Stimulated activated CD4-positive, alpha-beta T cell treated with anti-CD3 and anti-CD28 coated beads, Interleukin-4, amount 100 ng/mL, for 48 hours (primary cell): Measurements from ENCODE around the gene RPA1.
"Not testable (repeated sequence)": the region's sequence is repeated elsewhere in the genome, so short reads cannot be mapped to it uniquely, and the experiment has no call there.

Experiments used
- DNase-seq, 2 donors: peaks; one replicate each; pipeline ENCODE4 v3.0.0-alpha.2; 2020; ENCODE audit warnings: low read depth in 2 of 2

The RPA1 gene

DNA sequence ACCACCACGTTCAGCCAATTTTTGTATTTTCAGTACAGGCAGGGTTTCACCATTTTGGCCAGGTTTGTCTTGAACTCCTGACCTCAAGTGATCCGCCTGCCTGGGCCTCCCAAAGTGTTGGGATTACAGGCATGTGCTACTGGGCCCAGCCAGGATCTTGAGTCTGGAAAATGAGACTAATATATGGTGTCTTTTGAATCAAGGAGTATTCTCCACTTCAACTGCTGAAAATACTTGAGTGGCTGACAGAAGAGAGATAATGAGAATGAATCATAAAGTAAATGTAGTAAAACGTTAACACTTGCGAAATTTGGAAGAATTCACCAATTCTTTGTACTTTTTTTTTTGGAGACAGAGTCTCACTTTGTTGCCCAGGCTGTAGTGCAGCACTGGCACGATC is 16.7 kb upstream of the RPA1 start:
- DNase-seq, result no peak

DNA sequence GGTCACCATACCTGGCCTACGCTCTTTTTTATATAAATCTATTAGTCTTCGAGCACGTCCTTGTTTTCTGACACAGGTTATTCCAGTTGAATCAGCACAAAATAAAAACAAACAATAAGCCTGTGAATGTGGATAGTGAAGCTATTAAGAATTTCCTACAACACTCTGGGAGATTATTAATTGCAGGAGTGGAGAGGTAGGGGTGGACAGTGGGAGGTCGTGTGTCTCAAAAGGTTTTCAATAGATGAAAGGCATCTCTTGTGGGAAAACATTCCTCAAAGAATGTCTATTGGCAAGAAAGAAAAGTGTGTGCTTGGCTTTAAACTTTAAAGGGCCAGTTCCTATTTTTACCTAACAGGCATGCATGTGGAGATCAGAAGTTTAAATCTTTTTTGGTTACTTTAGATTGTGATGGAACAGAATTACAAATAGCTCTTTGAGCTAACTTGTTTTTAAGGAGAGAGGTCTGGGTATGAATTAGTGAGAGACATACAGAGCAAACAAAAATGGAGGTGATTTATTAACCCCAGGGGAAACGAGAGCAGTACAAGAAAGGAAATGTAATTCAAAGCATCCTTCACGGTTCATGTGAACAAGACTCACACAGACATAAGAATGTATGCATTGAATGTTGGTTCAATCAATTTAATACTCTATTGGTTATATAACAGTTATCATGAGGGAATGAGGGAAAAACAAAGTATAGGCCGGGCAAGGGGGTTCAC is 9.1 kb upstream of the RPA1 start:
- no peak for DNase-seq

DNA sequence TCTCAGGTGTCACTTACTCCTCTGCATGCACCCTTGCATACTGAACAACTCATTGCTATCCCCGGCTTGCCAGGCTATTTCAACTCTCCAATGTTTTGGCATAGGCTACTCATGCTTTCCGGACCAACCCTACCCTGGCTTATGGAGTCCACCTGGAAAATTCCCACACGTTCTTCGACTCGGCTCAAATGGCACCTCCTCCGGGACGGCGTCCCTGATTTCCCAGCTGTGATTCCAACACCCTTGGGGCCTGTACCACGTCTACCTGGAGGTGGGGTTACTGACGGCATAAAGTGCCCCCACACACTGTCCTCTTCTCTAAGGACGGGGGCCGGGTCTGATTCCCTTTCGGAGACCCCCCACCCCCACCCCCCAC is 601 bp upstream of the RPA1 start:
- peak in 1 of 2 donors; percentile 8 for DNase-seq

- DNase-seq, result no peak
Measured at GRCh38 chr17:1830288-1830687, 483 bp downstream of the RPA1 start.

DNA sequence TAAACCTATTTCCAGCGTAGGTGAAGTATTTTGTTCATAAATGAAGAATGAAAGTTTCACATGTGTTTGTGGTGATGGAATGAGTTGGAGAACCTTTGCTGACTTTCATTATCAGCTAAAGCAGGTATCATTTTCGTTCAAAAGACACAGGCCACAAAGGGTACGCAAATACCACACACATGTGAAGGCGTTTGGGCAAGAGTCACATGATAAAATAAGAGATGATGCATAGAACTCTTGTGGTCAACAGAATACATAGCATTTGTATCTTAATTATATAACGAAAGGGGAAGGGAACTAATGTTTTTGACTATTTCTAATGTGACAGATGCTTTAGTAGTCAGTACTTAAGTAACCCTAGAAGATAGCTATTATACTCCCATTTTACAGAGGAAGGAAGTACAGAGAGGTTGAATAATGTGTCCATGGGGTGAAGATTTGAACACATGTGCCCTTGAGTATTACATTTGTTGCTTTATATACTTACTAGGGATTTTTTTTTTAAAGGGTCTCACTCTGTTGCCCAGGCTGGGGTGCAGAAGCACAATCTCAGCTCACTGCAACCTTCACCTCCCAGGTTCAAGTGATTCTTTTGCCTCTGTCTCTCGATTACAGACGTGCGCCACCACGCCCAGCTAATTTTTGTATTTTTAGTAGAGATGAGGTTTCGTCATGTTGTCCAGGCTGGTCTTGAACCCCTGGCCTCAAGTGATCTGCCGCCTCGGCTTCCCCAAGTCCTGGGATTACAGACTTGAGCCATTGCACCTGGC is 4.8 kb downstream of the RPA1 start:
- no peak for DNase-seq

GRCh38 chr17:1839516-1839915 is 9.7 kb downstream of the RPA1 start:
- no peak for DNase-seq

- DNase-seq, result no peak
Measured at GRCh38 chr17:1843947-1844346, 14.1 kb downstream of the RPA1 start.

DNA sequence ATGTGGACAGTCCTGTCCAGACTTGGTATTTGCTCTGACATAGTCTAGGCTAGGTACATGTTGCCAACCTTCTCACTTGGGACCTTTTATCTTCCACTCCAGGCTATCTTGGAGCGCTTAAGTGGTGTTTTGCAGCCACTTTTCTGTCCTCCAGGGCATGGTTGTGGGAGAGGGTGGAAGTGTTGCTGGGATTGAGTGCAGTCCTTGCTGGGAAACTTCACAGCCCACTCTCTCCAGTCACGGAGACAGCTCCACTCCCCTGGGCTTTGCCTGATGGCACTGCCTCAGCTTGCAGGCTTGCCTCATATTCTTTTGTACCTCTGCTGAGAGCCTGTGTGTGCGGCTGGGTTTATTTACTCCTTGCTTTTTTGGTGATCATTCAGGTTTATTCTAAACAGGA is 17.4 kb downstream of the RPA1 start:
- no peak for DNase-seq

GRCh38 chr17:1852327-1852726 is 22.5 kb downstream of the RPA1 start:
- no peak for DNase-seq

DNA sequence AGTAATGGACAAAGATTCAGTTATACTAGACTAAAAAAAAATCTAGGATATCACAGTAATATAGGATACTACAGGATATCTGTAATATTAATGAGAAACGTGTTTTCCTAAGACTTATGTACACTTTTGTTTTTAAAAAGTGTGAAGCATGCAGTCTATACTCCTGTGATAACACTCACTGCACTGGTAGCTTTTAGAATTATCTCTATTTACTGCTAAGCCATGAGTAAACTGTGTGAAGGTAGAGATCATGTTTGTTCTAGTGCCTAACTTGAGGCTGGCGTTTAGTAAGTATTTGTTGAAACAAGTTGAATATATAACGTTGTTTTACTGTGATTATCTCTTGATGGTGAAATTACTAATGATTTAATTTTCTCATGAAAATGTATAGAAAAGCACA is 23.9 kb downstream of the RPA1 start:
- DNase-seq, result no peak

- DNase-seq, result not testable (repeated sequence)
Measured at GRCh38 chr17:1856462-1856861, 26.7 kb downstream of the RPA1 start.

DNA sequence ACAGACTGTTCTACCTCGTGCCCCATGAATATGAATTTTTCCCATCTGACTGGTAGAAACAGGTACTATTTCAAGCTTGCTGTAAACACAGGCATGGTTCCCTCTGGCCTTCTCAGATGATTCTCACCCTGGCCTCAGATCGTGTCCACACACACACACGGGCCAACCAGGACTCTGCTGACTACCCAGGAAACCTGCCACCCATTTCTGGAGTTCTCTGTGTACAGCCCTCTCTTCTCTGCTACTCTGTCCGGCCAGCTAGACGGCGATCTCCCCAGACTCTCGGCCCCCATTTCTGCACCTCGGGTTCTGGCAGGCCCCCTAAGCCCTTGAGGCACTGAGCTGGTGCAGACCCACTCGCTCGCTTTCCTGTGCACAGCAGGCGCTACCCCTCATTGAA is 31.2 kb downstream of the RPA1 start:
- DNase-seq, result no peak

GRCh38 chr17:1861391-1862010 is 31.7 kb downstream of the RPA1 start:
- no peak for DNase-seq

DNA sequence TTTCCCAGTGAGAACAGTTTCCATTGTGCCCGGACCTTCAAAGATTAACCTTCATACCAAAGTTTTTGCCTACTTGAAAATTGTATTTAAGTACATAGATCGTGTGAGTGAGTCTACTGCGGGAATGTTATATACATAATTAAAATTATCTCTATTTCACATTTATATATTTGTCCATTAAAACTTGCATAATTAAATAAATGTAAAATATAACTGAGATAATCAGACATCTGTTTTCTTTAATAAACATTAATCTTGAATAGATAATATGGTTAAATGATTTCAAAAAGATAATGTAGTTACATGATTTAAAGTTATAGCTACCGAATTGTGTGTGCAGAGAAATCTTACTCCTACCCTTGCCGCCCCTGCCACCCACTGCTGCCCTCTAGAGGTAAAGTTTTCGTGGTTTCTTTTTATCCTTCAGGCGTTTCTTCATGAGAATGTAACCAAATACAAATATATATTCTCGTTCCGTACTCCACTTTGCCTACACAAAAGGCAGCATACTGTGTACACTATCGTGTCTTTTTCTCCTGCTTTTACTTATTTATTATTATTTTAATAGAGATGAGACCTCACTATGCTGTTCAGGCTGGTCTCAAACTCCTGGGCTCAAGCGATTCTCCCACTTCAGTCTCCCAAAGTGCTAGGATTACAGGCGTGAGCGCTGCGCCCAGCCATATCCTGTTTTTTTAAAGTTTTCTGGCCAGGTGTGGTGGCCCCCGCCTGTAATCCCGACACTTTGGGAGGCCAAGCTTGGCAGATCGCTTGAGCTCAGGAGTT is 35.6 kb downstream of the RPA1 start:
- DNase-seq, result peak; percentile 34 to 37

- no peak for DNase-seq
Measured at GRCh38 chr17:1867307-1867706, 37.5 kb downstream of the RPA1 start.

DNA sequence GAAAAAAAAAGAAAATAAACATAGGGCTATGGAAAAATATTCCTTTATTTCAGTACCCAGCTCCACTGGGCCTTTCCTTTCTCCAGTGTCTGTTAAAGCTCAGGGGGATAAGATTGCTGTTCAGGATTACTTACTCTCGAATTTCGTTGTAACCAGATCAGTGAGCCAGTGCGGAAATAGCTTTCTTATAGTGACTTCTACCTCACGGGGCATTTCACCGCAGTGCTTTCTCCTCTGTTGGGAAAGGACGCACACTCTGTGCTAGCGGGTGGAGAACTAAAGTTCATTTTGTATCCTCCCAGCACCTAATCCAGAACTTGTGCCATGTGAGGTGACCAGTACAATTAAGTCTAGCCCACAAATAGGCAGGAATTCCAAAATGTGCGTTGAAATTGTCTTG is 38.3 kb downstream of the RPA1 start:
- DNase-seq, result no peak

GRCh38 chr17:1870592-1870991 is 40.8 kb downstream of the RPA1 start:
- DNase-seq, result no peak

DNA sequence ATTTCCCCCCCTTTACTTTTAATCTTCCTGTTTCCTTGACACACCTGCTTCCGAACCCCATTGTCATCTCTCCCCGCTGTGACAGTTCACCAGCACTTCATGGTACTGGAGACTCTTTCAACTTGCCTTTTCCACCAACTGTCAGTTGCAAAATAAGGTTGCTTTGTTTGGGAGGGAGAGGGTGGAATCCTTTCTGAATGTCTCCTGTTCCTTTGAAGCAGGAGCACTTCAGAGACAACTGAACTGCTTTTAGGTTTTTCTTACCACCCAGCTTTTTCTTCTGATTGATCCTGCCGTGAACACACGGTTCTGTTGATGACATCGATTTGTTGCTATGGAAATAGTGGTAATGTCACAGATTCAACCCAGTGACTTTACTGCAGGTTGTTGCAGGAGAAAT is 42.0 kb downstream of the RPA1 start:
- DNase-seq, result no peak

DNA sequence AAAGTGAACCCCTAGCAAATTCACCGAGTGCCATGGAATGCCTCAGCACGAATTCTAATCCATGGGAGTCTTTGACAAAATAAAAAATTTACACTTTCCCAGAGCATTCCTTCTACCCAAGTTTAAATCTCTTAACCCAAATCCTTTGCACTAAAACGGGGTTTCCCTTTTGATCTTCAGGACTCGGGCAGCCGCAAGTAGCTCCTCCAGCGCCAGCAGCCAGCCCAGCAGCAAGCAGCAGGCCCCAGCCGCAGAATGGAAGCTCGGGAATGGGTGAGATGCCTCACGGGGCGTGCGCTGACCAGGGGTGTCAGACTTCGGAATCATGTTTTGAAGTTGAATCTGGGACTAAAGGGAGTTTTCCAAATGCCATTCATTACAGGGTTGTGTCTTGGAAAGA is 42.4 kb downstream of the RPA1 start:
- no peak for DNase-seq

GRCh38 chr17:1872976-1873375 is 43.2 kb downstream of the RPA1 start:
- DNase-seq, result no peak

DNA sequence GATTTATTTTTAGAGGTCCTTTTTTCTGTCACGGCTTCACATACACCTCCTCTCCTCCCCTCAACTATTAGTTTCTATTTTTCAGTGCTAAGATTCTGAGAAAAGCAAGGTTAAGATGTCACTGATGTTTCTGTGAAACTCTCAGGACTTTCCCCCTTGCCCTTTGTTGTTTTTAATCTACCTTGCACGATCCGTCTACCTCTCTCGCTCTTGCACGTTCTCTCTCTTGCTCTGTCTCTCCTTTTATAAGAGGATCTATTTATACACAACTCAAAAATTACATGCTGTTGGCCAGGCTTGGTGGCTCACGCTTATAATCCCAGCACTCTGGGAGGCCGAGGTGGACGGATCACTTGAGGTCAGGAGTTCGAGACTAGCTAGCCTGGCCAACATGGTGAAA is 43.6 kb downstream of the RPA1 start:
- DNase-seq, result no peak

DNA sequence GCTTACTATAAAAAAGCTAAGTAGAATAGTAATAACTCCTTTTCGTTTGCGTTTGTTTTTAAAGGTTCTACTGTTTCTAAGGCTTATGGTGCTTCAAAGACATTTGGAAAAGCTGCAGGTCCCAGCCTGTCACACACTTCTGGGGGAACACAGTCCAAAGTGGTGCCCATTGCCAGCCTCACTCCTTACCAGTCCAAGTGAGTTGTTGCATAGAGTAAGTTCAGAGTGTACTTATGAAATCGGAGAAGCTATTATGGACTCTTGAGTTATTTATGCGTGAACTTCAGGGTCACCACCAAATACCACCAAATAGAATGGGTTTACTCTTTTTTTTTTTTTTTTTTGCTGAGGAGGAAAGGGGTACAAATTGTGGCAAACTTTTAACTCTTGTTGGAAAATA is 45.8 kb downstream of the RPA1 start:
- no peak for DNase-seq
